Calu3 (cell line): ENCODE results near the gene SEC23IP. TPM values are rescaled to one million over a fixed set of nuclear protein-coding genes. Genes with fewer than 3 reads are reported as not detected.

Experiments
- BruUV-seq: library from RNA; stranded (reverse); fragments of 400-500 nt; replicated peaks from 2 replicates; lab custom pipeline; 2021; lab: Mats Ljungman, UMichigan
- CTCF ChIA-PET: fragments of 300-600 bp; sonication (Branson Sonifier 250); formaldehyde crosslinking; loops from one replicate; lab custom pipeline; 2022; ENCODE audit warnings: antibody characterized with exemption; lab: Charles Lee
- DNase-seq: peaks from one replicate; pipeline ENCODE4 v3.0.0; 2022
- H3K27ac Mint-ChIP-seq: one replicate; pipeline ENCODE4 v1.8.0; 2022; ENCODE audit warnings: mixed read lengths; ENCODE audit not compliant: unreplicated experiment
- H3K27me3 Mint-ChIP-seq: one replicate; pipeline ENCODE4 v1.8.0; 2022; ENCODE audit warnings: mixed read lengths; ENCODE audit not compliant: unreplicated experiment
- H3K36me3 Mint-ChIP-seq: one replicate; pipeline ENCODE4 v1.8.0; 2022; ENCODE audit warnings: mild to moderate bottlenecking, moderate library complexity, mixed read lengths; ENCODE audit not compliant: insufficient read depth, unreplicated experiment
- H3K4me1 Mint-ChIP-seq: one replicate; pipeline ENCODE4 v1.8.0; 2022; ENCODE audit warnings: mild to moderate bottlenecking, low read depth, mixed read lengths; ENCODE audit not compliant: unreplicated experiment
- H3K4me3 Mint-ChIP-seq: one replicate; pipeline ENCODE4 v1.8.0; 2022; ENCODE audit warnings: mild to moderate bottlenecking, low read depth, moderate library complexity, mixed read lengths; ENCODE audit not compliant: unreplicated experiment
- H3K9me3 Mint-ChIP-seq: one replicate; pipeline ENCODE4 v1.8.0; 2022; ENCODE audit warnings: low read depth, mixed read lengths; ENCODE audit not compliant: unreplicated experiment
- intact Hi-C: fragments of 100-400 bp; cut with micrococcal nuclease; formaldehyde crosslinking; loops from one replicate; pipeline ENCODE4 v1.10.0; 2022; ENCODE audit not compliant: unreplicated experiment
- total RNA-seq: library from RNA; stranded (reverse); gene quantifications from 2 replicates; pipeline ENCODE4 v1.2.3, GENCODE V29; 2022
- TF ChIP-seq, protein P1 (sequence below): fragments of 200-600 bp; IDR thresholded peaks from one replicate; pipeline ENCODE4 v1.8.0; 2022; ENCODE audit warnings: antibody characterized with exemption; ENCODE audit not compliant: unreplicated experiment

Gene SEC23IP
- total RNA-seq, 1 experiment from 2014 or later: 42.1 TPM

DNA sequence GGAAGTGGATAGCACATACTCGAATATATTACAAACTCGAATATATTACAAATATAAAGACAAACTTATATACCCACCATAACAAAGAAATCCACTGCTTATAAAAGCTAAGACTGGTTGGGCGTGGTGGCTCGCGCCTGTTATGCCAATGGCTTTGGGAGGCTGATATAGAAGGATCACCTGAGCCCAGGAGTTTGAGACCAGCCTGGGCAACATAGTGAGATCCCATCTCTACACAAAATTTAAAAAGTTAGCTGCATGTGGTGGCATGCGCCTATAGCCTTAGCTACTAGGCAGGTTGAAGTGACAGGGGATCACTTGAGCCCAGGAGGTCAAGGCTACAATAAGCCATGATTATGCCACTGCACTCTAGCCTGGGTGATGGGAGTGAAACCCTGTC is 40.3 kb upstream of the SEC23IP start:
- CTCF ChIA-PET: no interaction called here
- H3K4me3 Mint-ChIP-seq: no peak overlapping the region
- H3K27ac Mint-ChIP-seq: no peak overlapping the region
- no peaks in the 10 kb centered on the region for H3K4me1 Mint-ChIP-seq
- no peaks in the 10 kb centered on the region for H3K27me3 Mint-ChIP-seq
- DNase-seq: no peak
- TF ChIP-seq, protein P1, sequence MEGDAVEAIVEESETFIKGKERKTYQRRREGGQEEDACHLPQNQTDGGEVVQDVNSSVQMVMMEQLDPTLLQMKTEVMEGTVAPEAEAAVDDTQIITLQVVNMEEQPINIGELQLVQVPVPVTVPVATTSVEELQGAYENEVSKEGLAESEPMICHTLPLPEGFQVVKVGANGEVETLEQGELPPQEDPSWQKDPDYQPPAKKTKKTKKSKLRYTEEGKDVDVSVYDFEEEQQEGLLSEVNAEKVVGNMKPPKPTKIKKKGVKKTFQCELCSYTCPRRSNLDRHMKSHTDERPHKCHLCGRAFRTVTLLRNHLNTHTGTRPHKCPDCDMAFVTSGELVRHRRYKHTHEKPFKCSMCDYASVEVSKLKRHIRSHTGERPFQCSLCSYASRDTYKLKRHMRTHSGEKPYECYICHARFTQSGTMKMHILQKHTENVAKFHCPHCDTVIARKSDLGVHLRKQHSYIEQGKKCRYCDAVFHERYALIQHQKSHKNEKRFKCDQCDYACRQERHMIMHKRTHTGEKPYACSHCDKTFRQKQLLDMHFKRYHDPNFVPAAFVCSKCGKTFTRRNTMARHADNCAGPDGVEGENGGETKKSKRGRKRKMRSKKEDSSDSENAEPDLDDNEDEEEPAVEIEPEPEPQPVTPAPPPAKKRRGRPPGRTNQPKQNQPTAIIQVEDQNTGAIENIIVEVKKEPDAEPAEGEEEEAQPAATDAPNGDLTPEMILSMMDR: no peak
- peaks cover 10% of the 10 kb centered on the region for H3K36me3 Mint-ChIP-seq
- intact Hi-C loops: no loop called here
- H3K9me3 Mint-ChIP-seq: no peaks in the 10 kb centered on the region
- no TSS peak for BruUV-seq

DNA sequence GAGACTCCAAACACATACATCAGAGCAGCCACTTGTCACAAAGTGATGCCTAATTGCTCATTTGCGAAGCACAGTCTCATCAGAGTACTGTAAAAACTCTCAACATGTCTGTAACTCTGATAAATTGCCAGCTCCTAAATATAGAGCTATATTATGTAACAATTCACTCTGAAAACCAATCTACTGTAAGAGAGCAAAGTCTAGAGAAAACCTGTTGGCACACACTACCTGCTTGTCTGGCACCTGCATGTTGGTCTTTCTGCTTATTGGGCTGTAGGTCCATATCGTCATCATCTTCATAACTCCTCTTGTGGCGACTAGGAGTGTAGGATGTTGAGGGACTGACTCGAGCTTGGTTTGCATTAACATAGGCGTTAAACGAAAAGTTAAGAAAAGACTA is 39.7 kb upstream of the SEC23IP start:
- no TSS peak for BruUV-seq
- H3K4me1 Mint-ChIP-seq: no peaks in the 10 kb centered on the region
- CTCF ChIA-PET: no interaction called here

DNA sequence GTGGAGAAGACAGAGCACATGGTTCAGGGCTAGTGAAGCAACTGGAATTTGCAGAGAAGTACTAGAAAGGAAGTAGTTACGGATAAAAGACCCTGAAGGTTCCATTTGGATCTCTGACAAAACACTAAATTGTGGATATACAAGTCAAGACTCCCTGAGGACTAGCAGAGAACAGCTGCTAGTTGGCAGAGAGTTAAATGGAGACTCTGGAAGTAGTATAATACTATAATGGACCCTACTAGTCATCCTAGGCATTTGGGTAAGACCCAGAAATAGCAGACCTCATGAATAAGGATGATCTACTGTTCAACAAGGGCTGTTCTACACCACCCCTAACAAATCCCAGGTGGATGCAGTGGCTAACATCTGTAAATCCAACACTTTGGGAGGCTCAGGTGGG is 39.0 kb upstream of the SEC23IP start:
- H3K36me3 Mint-ChIP-seq: peaks cover 5% of the 10 kb centered on the region

More for the DNA sequence above, 39.7 kb upstream of the SEC23IP start:
- intact Hi-C loops: no loop called here
- TF ChIP-seq, protein P1: no peak
- no peak overlapping the region for H3K4me3 Mint-ChIP-seq
- no peaks in the 10 kb centered on the region for H3K27me3 Mint-ChIP-seq
- no peak for DNase-seq
- peaks cover 10% of the 10 kb centered on the region for H3K36me3 Mint-ChIP-seq
- no peak overlapping the region for H3K27ac Mint-ChIP-seq
- H3K9me3 Mint-ChIP-seq: no peaks in the 10 kb centered on the region

DNA sequence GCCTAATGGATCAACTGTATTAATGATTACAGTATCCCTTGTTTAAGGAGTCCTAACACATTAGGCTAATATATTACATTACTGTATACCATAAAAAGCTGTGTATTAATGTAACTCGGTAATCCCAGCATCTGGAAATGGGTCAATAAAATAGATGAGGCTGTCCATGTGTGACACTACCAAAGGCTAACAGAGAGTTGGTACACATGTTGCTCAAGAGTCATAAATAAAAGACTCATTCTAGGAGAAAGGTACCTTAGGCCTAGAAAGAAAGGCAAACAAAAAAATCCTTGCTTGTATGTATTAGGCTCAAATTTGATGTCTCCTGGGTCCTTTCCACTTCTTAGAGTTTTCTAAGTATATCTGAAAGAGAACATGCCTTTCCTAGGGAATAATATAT is 34.5 kb upstream of the SEC23IP start:
- no peak for DNase-seq
- Mint-ChIP-seq H3K27me3 (no peaks in the 10 kb centered on the region), H3K4me1 (peaks cover 7% of the 10 kb centered on the region), H3K27ac (no peak overlapping the region), H3K4me3 (no peak overlapping the region), H3K9me3 (no peaks in the 10 kb centered on the region), H3K36me3 (no peaks in the 10 kb centered on the region)
- CTCF ChIA-PET: no interaction called here
- BruUV-seq: no TSS peak
- TF ChIP-seq, protein P1: no peak
- intact Hi-C loops: loop anchor here (2.0 kb wide), 2 partner anchors 107 to 249 kb away; no protein-coding TSS in a partner anchor

More for the DNA sequence above, 39.0 kb upstream of the SEC23IP start:
- no peaks in the 10 kb centered on the region for H3K27me3 Mint-ChIP-seq
- no peaks in the 10 kb centered on the region for H3K4me1 Mint-ChIP-seq
- no TSS peak for BruUV-seq
- H3K27ac Mint-ChIP-seq: no peak overlapping the region
- no peak for DNase-seq
- TF ChIP-seq, protein P1: no peak
- CTCF ChIA-PET: no interaction called here
- intact Hi-C loops: no loop called here
- no peak overlapping the region for H3K4me3 Mint-ChIP-seq
- H3K9me3 Mint-ChIP-seq: no peaks in the 10 kb centered on the region
